ENCODE measurements around the gene PSAPL1. TPM values are rescaled to one million over a fixed set of nuclear protein-coding genes. Genes with fewer than 3 reads are reported as not detected.

The PSAPL1 gene
- polyA plus RNA-seq, 3 donors: not detected

- no peak for DNase-seq (ENCODE audit: low read depth in 3 of 3, low spot score in 2 of 3)
Measured at GRCh38 chr4:7421356-7422150, 13.2 kb downstream of the PSAPL1 start.

GRCh38 chr4:7420661-7421040 lies 14.1 kb downstream of the PSAPL1 start:
- DNase-seq (ENCODE audit: low read depth in 3 of 3, low spot score in 2 of 3): no peak

- no peak for DNase-seq (ENCODE audit: low read depth in 3 of 3, low spot score in 2 of 3)
Measured at GRCh38 chr4:7419961-7420660, 14.6 kb downstream of the PSAPL1 start.

GRCh38 chr4:7418131-7418943 lies 16.4 kb downstream of the PSAPL1 start:
- DNase-seq (ENCODE audit: low read depth in 3 of 3, low spot score in 2 of 3): no peak

GRCh38 chr4:7417639-7418038 lies 17.1 kb downstream of the PSAPL1 start:
- DNase-seq (ENCODE audit: low read depth in 3 of 3, low spot score in 2 of 3): no peak

GRCh38 chr4:7416745-7417432 lies 17.8 kb downstream of the PSAPL1 start:
- DNase-seq (ENCODE audit: low read depth in 3 of 3, low spot score in 2 of 3): no peak

GRCh38 chr4:7415927-7416686 lies 18.6 kb downstream of the PSAPL1 start:
- no peak for DNase-seq (ENCODE audit: low read depth in 3 of 3, low spot score in 2 of 3)

GRCh38 chr4:7414736-7415510 lies 19.8 kb downstream of the PSAPL1 start:
- no peak for DNase-seq (ENCODE audit: low read depth in 3 of 3, low spot score in 2 of 3)

- no peak for DNase-seq (ENCODE audit: low read depth in 3 of 3, low spot score in 2 of 3)
Measured at GRCh38 chr4:7414046-7414445, 20.7 kb downstream of the PSAPL1 start.

GRCh38 chr4:7412554-7412912 lies 22.2 kb downstream of the PSAPL1 start:
- no peak for DNase-seq (ENCODE audit: low read depth in 3 of 3, low spot score in 2 of 3)

GRCh38 chr4:7411896-7412553 lies 22.7 kb downstream of the PSAPL1 start:
- DNase-seq (ENCODE audit: low read depth in 3 of 3, low spot score in 2 of 3): no peak

- no peak for DNase-seq (ENCODE audit: low read depth in 3 of 3, low spot score in 2 of 3)
Measured at GRCh38 chr4:7411491-7411890, 23.2 kb downstream of the PSAPL1 start.

GRCh38 chr4:7410446-7410845 lies 24.3 kb downstream of the PSAPL1 start:
- DNase-seq (ENCODE audit: low read depth in 3 of 3, low spot score in 2 of 3): peak in 1 of 3 donors; percentile 27

GRCh38 chr4:7408166-7408565 lies 26.6 kb downstream of the PSAPL1 start:
- no peak for DNase-seq (ENCODE audit: low read depth in 3 of 3, low spot score in 2 of 3)

GRCh38 chr4:7403001-7403400 lies 31.7 kb downstream of the PSAPL1 start:
- DNase-seq (ENCODE audit: low read depth in 3 of 3, low spot score in 2 of 3): no peak

- DNase-seq (ENCODE audit: low read depth in 3 of 3, low spot score in 2 of 3): no peak
Measured at GRCh38 chr4:7402526-7402925, 32.2 kb downstream of the PSAPL1 start.

- no peak for DNase-seq (ENCODE audit: low read depth in 3 of 3, low spot score in 2 of 3)
Measured at GRCh38 chr4:7400671-7401298, 33.9 kb downstream of the PSAPL1 start.

GRCh38 chr4:7399440-7400234 lies 35.1 kb downstream of the PSAPL1 start:
- no peak for DNase-seq (ENCODE audit: low read depth in 3 of 3, low spot score in 2 of 3)
